NCI-H1436 treated with DMSO at 0.1 percent for 48 hours (cell line): ENCODE measurements around the gene DENND4B.

Source experiments
- DNase-seq: peaks from one replicate; lab custom pipeline; 2025; lab: John Stamatoyannopoulos, UW

DENND4B gene

GRCh38 chr1:153886127-153886526 is 60.4 kb downstream of the DENND4B start:
- DNase-seq = no peak

GRCh38 chr1:153883223-153883622 is 63.3 kb downstream of the DENND4B start:
- no peak for DNase-seq

GRCh38 chr1:153882296-153882912 is 64.1 kb downstream of the DENND4B start:
- DNase-seq = no peak

- peak; percentile 78 for DNase-seq
Measured at GRCh38 chr1:153881751-153882150, 64.8 kb downstream of the DENND4B start.

DNA sequence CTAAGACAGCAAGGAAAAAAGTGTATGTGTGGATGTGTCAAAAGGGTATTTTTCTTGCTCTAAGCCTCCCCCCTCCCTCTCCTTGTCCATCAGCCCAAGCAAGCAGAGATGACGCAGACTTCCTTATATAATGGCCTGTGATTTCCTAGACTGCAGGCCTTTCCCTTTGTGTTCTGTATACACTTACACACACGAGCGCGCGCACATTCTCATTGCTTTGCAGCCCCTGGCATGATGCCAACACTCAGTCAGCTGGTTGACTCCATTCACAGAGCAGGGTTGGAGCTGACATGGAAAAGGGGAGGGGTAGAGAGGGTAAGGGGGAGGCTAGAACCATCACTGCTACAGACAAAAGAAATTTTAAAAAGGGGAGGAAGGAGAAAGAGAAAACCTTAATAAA is 65.6 kb downstream of the DENND4B start:
- DNase-seq = peak; percentile 97

DNA sequence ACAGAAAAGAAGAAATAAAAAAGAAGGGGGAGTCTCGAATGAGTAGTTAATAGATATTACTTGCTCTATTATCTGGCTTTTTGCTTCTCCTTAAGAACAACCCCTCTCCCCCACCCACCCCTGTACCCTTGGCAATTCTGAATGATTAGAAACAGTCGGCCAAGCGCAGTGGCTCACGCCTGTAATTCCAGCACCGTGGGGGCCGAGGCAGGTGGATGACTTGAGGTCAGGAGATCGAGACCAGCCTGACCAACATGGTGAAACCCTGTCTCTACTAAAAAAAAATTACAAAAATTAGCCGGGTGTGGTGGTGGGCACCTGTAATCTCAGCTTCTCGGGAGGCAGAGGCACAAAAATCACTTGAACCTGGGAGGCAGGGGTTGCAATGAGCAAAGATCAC is 66.5 kb downstream of the DENND4B start:
- no peak for DNase-seq
